GM19238 (cell line): ENCODE measurements around the gene TBCEL.
"Not testable (repeated sequence)": the region's sequence is repeated elsewhere in the genome, so short reads cannot be mapped to it uniquely, and the experiment has no call there.

Experiments
- DNase-seq: peaks from one replicate; pipeline ENCODE4 v3.0.0; 2011; ENCODE audit warnings: low spot score; ENCODE audit not compliant: insufficient read length

Gene TBCEL

GRCh38 chr11:121024989-121025388, 1.1 kb downstream of the TBCEL start:
- no peak for DNase-seq

GRCh38 chr11:121029153-121029552, 5.3 kb downstream of the TBCEL start:
- DNase-seq = no peak

- no peak for DNase-seq
Observed at GRCh38 chr11:121029813-121030445, 6.0 kb downstream of the TBCEL start.

GRCh38 chr11:121031167-121031566, 7.3 kb downstream of the TBCEL start:
- no peak for DNase-seq

GRCh38 chr11:121031648-121032047, 7.7 kb downstream of the TBCEL start:
- not testable (repeated sequence) for DNase-seq

GRCh38 chr11:121032546-121032945, 8.6 kb downstream of the TBCEL start:
- DNase-seq = no peak

- DNase-seq = no peak
Observed at GRCh38 chr11:121033635-121034034, 9.7 kb downstream of the TBCEL start.

GRCh38 chr11:121035169-121035755, 11.4 kb downstream of the TBCEL start:
- DNase-seq = no peak

GRCh38 chr11:121035780-121036179, 11.9 kb downstream of the TBCEL start:
- no peak for DNase-seq

- DNase-seq = no peak
Observed at GRCh38 chr11:121037016-121037415, 13.1 kb downstream of the TBCEL start.

GRCh38 chr11:121038648-121039409, 14.9 kb downstream of the TBCEL start:
- DNase-seq = no peak

GRCh38 chr11:121039971-121040613, 16.2 kb downstream of the TBCEL start:
- DNase-seq = no peak

- no peak for DNase-seq
Observed at GRCh38 chr11:121040614-121041002, 16.7 kb downstream of the TBCEL start.

GRCh38 chr11:121041072-121041471, 17.2 kb downstream of the TBCEL start:
- no peak for DNase-seq

- no peak for DNase-seq
Observed at GRCh38 chr11:121042296-121042695, 18.4 kb downstream of the TBCEL start.

- DNase-seq = no peak
Observed at GRCh38 chr11:121047926-121048325, 24.0 kb downstream of the TBCEL start.

- no peak for DNase-seq
Observed at GRCh38 chr11:121048464-121049233, 24.7 kb downstream of the TBCEL start.

GRCh38 chr11:121053244-121053643, 29.3 kb downstream of the TBCEL start:
- DNase-seq = no peak

GRCh38 chr11:121054266-121054665, 30.4 kb downstream of the TBCEL start:
- DNase-seq = no peak

- DNase-seq = no peak
Observed at GRCh38 chr11:121055076-121055475, 31.2 kb downstream of the TBCEL start.

- no peak for DNase-seq
Observed at GRCh38 chr11:121057922-121058321, 34.0 kb downstream of the TBCEL start.
